ENCODE data around the gene ATP8A2. TPM values are rescaled to one million over a fixed set of nuclear protein-coding genes. Genes with fewer than 3 reads are reported as not detected.

The ATP8A2 gene
- total RNA-seq, 6 donors from 2014 or later: 0.55 to 1.5 (median 0.87) TPM

DNA sequence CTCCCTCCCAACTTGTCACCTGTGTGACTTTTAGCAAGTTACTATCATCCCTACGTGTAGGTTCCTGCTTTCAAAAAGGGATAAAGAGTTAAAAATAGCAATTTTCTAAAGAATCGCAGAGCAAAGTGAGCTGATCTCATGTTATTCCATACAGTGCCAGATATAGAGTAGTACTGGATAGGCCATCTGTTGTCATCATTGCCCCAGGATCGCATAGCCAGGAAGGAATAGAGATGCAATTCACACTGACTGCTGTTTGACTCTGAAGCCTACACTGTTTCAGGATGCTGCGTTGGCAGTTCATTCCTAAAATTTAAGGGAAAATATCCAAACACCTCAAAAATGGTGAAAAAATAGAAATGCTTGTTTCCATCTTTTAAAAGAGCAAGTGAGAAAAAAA, 541.2 kb downstream of the ATP8A2 start:
- H3K4me1 ChIP-seq: peaks cover 0 to 3% (median 0%) of the 10 kb centered on the region in 4 donors
- WGBS, 2 donors: 79 to 81% methylated on average over 4 of the region's 4 CpGs
- H3K27me3 ChIP-seq: no peaks in the 10 kb centered on the region
- H3K27ac ChIP-seq: no peak overlapping the region
- ATAC-seq (ENCODE audit: low FRiP score in 2 of 2) (no peak), DNase-seq (no peak)
- no peaks in the 10 kb centered on the region for H3K36me3 ChIP-seq
- no peak overlapping the region for H3K4me3 ChIP-seq
- H3K9me3 ChIP-seq: no peaks in the 10 kb centered on the region
- no peak for TF ChIP-seq POLR2AphosphoS5 (IDR thresholded peaks at IDR 0.05)
- no peak for TF ChIP-seq POLR2A (IDR thresholded peaks at IDR 0.05)
- no peak for TF ChIP-seq EP300 (IDR thresholded peaks at IDR 0.05)
- TF ChIP-seq, protein P1, sequence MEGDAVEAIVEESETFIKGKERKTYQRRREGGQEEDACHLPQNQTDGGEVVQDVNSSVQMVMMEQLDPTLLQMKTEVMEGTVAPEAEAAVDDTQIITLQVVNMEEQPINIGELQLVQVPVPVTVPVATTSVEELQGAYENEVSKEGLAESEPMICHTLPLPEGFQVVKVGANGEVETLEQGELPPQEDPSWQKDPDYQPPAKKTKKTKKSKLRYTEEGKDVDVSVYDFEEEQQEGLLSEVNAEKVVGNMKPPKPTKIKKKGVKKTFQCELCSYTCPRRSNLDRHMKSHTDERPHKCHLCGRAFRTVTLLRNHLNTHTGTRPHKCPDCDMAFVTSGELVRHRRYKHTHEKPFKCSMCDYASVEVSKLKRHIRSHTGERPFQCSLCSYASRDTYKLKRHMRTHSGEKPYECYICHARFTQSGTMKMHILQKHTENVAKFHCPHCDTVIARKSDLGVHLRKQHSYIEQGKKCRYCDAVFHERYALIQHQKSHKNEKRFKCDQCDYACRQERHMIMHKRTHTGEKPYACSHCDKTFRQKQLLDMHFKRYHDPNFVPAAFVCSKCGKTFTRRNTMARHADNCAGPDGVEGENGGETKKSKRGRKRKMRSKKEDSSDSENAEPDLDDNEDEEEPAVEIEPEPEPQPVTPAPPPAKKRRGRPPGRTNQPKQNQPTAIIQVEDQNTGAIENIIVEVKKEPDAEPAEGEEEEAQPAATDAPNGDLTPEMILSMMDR (IDR thresholded peaks at IDR 0.05): no peak

DNA sequence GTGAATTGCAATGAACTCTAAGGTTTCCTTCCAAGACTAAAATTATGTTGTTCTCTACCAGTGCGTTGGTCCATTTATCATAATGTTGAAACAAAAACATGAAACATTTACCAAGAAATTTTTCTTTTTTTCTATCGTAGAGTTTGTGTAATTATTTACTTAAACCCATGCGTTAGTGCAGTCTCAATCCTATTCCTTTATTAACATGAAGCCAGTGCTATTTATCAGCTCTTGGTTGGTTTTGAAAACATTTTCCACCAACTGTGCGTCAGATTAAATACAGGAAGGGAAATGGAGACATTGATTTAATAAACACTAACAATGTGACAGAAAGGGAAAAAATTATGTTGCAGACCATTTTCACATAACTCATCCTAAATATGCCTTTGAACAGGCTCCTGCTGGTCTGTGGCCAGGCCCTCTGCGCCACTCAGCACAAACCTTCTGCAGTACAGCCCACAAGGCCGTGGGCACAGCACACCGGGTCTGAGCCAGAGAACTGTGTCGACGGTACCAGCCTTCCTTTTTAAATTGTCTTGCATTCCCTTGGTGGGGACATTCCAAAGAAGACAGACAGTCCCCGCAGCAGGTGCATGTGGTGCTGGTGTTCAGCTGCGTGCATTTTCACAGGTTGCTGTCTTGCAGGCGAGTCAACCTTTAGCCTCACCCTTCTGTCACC, 544.2 kb downstream of the ATP8A2 start:
- no peak for TF ChIP-seq POLR2AphosphoS5 (IDR thresholded peaks at IDR 0.05)
- TF ChIP-seq, protein P1 (IDR thresholded peaks at IDR 0.05): no peak
- TF ChIP-seq POLR2A (IDR thresholded peaks at IDR 0.05): no peak
- no peak for TF ChIP-seq EP300 (IDR thresholded peaks at IDR 0.05)
- DNase-seq (no peak), ATAC-seq (ENCODE audit: low FRiP score in 2 of 2) (no peak)
- H3K36me3 ChIP-seq: no peaks in the 10 kb centered on the region
- H3K4me1 ChIP-seq: peaks cover 0 to 3% (median 0%) of the 10 kb centered on the region in 4 donors
- H3K9me3 ChIP-seq: no peaks in the 10 kb centered on the region
- no peaks in the 10 kb centered on the region for H3K27me3 ChIP-seq
- 71 to 74% methylated on average over 12 of the region's 12 CpGs for WGBS, 2 donors
- no peak overlapping the region for H3K4me3 ChIP-seq
- H3K27ac ChIP-seq: no peak overlapping the region

DNA sequence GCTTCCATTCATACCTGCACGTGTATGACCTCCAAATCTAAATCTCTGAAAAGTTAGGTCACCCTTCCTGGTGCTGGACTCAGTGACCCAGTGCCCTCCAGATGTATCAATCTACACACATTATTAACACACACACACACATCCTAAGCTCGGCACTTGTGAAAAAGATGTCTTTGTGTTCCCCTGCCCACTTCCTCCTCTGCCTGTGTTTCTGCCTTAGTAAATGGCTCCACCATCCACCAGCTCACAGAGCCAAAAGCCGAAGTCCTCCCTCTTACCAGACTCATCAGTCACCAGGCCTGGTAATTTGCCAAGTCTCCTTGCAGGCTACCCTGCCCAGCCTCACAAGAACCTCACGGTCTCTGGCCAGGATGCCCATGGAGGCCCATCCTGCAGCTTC, 548.5 kb downstream of the ATP8A2 start:
- ATAC-seq (ENCODE audit: low FRiP score in 2 of 2): peak in 1 of 2 donors; percentile 16
- Histone ChIP-seq H3K4me3 (no peak overlapping the region), H3K36me3 (no peaks in the 10 kb centered on the region), H3K27me3 (no peaks in the 10 kb centered on the region), H3K4me1 (peaks cover 0 to 3% (median 0%) of the 10 kb centered on the region in 4 donors), H3K27ac (no peak overlapping the region), H3K9me3 (no peaks in the 10 kb centered on the region)
- no peak for TF ChIP-seq EP300 (IDR thresholded peaks at IDR 0.05)
- TF ChIP-seq, protein P1 (IDR thresholded peaks at IDR 0.05): no peak
- no peak for TF ChIP-seq POLR2AphosphoS5 (IDR thresholded peaks at IDR 0.05)
- TF ChIP-seq POLR2A (IDR thresholded peaks at IDR 0.05): no peak
- 79 to 85% methylated on average over 4 of the region's 4 CpGs for WGBS, 2 donors
- no peak for DNase-seq

DNA sequence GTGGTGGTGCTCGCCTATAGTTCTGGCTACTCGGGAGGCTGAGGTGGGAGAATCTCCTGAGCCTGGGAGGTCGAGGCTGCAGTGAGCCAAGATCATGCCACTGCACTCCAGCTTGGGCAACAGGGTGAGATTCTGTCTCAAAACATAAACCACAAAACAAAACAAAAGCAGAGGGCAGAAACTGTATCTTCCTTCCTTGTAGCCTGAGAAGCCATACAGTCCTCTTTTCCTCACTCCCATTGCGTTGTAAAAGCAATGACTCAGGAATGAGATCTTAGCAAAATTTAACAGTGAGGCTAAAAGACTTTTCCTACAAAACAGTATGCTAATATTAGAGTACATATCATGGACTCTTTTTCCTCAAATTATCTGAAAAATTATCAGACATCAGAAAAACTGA, 549.2 kb downstream of the ATP8A2 start:
- H3K36me3 ChIP-seq: no peaks in the 10 kb centered on the region
- ATAC-seq (ENCODE audit: low FRiP score in 2 of 2) (no peak), DNase-seq (no peak)
- H3K27me3 ChIP-seq: no peaks in the 10 kb centered on the region
- WGBS, 2 donors: 89 to 90% methylated on average over 4 of the region's 4 CpGs
- TF ChIP-seq EP300 (IDR thresholded peaks at IDR 0.05) (no peak), POLR2AphosphoS5 (IDR thresholded peaks at IDR 0.05) (no peak), POLR2A (IDR thresholded peaks at IDR 0.05) (no peak)
- TF ChIP-seq, protein P1 (IDR thresholded peaks at IDR 0.05): no peak
- H3K9me3 ChIP-seq: no peaks in the 10 kb centered on the region
- no peak overlapping the region for H3K4me3 ChIP-seq
- no peak overlapping the region for H3K27ac ChIP-seq
- no peaks in the 10 kb centered on the region for H3K4me1 ChIP-seq

DNA sequence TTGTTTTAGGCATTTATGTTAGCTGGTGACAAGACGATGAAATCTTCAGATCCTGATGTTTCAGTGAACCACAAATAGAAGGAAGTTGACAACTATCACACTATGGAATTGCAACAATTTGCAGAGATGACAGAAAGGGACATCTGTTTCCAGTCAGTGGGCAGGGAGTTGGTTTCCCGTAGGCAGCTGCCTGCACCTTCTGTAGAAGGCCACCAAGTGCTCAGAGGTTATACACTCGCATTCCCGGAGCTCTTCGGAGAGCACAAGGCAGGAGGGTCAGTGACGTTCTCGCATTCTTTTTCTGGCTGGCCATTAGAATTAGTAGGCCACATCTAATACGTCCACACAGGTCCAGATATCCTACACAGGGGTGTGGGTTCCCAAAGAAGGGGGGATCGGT, 550.6 kb downstream of the ATP8A2 start:
- 68 to 84% methylated on average over 7 to 9 of the region's 9 CpGs for WGBS, 2 donors
- no peaks in the 10 kb centered on the region for H3K27me3 ChIP-seq
- ATAC-seq (ENCODE audit: low FRiP score in 2 of 2) (no peak), DNase-seq (no peak)
- H3K9me3 ChIP-seq: no peaks in the 10 kb centered on the region
- H3K36me3 ChIP-seq: no peaks in the 10 kb centered on the region
- H3K4me1 ChIP-seq: no peaks in the 10 kb centered on the region
- H3K27ac ChIP-seq: no peak overlapping the region
- no peak for TF ChIP-seq EP300 (IDR thresholded peaks at IDR 0.05)
- H3K4me3 ChIP-seq: no peak overlapping the region

Measured in upper lobe of left lung (tissue), 6 donors.